Stimulated activated CD4-positive, alpha-beta T cell treated with anti-CD3 and anti-CD28 coated beads, Interleukin-12 subunit alpha, Interleukin-12 subunit beta, amount 100 ng/mL, for 48 hours (primary cell): Measurements from ENCODE around the gene ANGPTL2.

Experiments
- DNase-seq, 3 donors: peaks; one replicate each; pipeline ENCODE4 v3.0.0-alpha.2; 2020; ENCODE audit warnings: low read depth in 2 of 3, low spot score in 1 of 3

ANGPTL2 gene

GRCh38 chr9:127097683-127098082 lies 24.8 kb downstream of the ANGPTL2 start:
- DNase-seq = no peak

GRCh38 chr9:127096208-127096607 lies 26.2 kb downstream of the ANGPTL2 start:
- no peak for DNase-seq

- no peak for DNase-seq
Measured at GRCh38 chr9:127095411-127095810, 27.0 kb downstream of the ANGPTL2 start.

- DNase-seq = no peak
Measured at GRCh38 chr9:127093319-127094020, 29.0 kb downstream of the ANGPTL2 start.

- DNase-seq = no peak
Measured at GRCh38 chr9:127092041-127092608, 30.3 kb downstream of the ANGPTL2 start.

- DNase-seq = no peak
Measured at GRCh38 chr9:127091526-127091925, 30.9 kb downstream of the ANGPTL2 start.

- DNase-seq = no peak
Measured at GRCh38 chr9:127090341-127090985, 32.0 kb downstream of the ANGPTL2 start.

GRCh38 chr9:127089631-127090081 lies 32.8 kb downstream of the ANGPTL2 start:
- DNase-seq = no peak

GRCh38 chr9:127088724-127089615 lies 33.5 kb downstream of the ANGPTL2 start:
- no peak for DNase-seq

- no peak for DNase-seq
Measured at GRCh38 chr9:127087836-127088235, 34.6 kb downstream of the ANGPTL2 start.

- no peak for DNase-seq
Measured at GRCh38 chr9:127087411-127087810, 35.0 kb downstream of the ANGPTL2 start.

GRCh38 chr9:127086771-127087170 lies 35.7 kb downstream of the ANGPTL2 start:
- no peak for DNase-seq

- DNase-seq = no peak
Measured at GRCh38 chr9:127085186-127085585, 37.2 kb downstream of the ANGPTL2 start.

- DNase-seq = no peak
Measured at GRCh38 chr9:127084076-127085039, 38.1 kb downstream of the ANGPTL2 start.

- DNase-seq = no peak
Measured at GRCh38 chr9:127083138-127083980, 39.1 kb downstream of the ANGPTL2 start.

GRCh38 chr9:127081250-127082185 lies 40.9 kb downstream of the ANGPTL2 start:
- no peak for DNase-seq

GRCh38 chr9:127079446-127080140 lies 42.8 kb downstream of the ANGPTL2 start:
- DNase-seq = no peak

GRCh38 chr9:127078988-127079387 lies 43.4 kb downstream of the ANGPTL2 start:
- no peak for DNase-seq
